ENCODE data around the gene PIP4K2B. TPM values are rescaled to one million over a fixed set of nuclear protein-coding genes. Genes with fewer than 3 reads are reported as not detected.
A peak's percentile ranks its signal among the peaks of the same experiment; 100 is the strongest.

Gene PIP4K2B
- total RNA-seq, 1 donor from 2014 or later: 50.7 TPM

- DNase-seq (ENCODE audit: extremely low read depth, low read depth, low spot score): no peak
Measured at GRCh38 chr17:38746004-38746848, 53.1 kb downstream of the PIP4K2B start.

DNA sequence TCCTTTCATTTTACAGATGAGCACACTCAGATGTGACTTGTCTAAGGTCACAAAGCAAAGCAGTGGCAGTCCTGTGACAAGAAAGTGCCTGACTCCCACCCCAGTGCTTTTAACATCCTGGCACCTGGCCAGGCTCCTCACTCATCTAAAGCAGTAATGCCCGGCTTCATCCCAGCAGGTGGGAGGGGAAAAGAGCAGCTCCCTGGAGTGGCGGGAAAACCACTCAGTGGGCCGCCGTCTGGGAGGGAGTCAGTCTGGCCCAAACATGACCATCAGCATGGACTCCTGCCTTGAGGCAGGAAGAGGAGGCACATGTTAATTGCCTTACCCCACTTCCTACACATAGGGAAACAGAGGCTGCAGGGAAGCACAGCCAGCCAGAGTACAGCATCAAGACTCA is 53.8 kb downstream of the PIP4K2B start:
- no peak for DNase-seq (ENCODE audit: extremely low read depth, low read depth, low spot score)

- DNase-seq (ENCODE audit: extremely low read depth, low read depth, low spot score): no peak
Measured at GRCh38 chr17:38743556-38744171, 55.7 kb downstream of the PIP4K2B start.

DNA sequence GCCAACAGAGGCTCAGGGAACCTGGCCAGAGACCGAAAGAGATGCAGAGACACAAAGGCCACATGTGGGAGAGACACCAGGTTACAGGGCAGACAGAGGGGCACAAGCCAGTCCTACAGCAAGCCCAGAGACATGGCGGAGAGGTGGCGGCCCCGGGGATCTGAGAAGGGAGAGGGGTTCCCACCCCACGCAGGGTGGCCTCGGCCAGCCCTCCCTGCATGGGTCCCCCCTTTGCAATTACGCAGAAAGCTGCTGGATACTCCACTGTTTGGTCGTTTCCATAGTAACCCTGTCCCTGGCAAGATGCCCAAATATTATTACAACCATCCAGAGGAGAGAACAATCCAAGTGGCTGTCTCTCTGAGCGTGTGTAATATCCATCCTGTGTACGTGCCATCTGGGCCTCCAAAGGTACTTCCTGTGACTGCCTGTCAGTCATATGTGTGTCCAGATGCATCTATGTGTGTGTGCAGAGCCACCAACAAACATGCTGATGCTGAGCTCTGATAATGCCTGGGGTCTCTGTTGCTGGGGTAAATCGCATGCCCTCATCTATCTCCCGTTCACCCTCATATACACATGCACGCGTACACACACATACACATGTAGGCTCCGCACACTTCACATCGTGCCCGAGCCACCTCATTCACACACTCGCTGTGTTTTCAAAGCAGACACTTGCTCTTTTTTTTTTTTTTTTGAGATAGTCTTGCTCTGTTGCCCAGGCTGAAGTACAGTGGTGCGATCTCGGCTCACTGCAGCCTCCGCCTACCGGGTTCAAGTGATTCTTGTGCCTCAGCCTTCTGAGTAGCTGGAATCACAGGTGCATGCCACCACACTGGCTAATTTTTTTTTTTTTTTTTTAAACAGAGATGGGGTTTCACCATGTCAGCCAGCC is 56.7 kb downstream of the PIP4K2B start:
- peak; percentile 75 for DNase-seq (ENCODE audit: extremely low read depth, low read depth, low spot score)

- no peak for DNase-seq (ENCODE audit: extremely low read depth, low read depth, low spot score)
Measured at GRCh38 chr17:38741921-38742410, 57.4 kb downstream of the PIP4K2B start.

GRCh38 chr17:38741461-38741860 is 57.9 kb downstream of the PIP4K2B start:
- no peak for DNase-seq (ENCODE audit: extremely low read depth, low read depth, low spot score)

GRCh38 chr17:38740806-38741205 is 58.5 kb downstream of the PIP4K2B start:
- no peak for DNase-seq (ENCODE audit: extremely low read depth, low read depth, low spot score)

GRCh38 chr17:38740044-38740443 is 59.3 kb downstream of the PIP4K2B start:
- no peak for DNase-seq (ENCODE audit: extremely low read depth, low read depth, low spot score)

GRCh38 chr17:38739305-38739704 is 60.1 kb downstream of the PIP4K2B start:
- DNase-seq (ENCODE audit: extremely low read depth, low read depth, low spot score): no peak

DNA sequence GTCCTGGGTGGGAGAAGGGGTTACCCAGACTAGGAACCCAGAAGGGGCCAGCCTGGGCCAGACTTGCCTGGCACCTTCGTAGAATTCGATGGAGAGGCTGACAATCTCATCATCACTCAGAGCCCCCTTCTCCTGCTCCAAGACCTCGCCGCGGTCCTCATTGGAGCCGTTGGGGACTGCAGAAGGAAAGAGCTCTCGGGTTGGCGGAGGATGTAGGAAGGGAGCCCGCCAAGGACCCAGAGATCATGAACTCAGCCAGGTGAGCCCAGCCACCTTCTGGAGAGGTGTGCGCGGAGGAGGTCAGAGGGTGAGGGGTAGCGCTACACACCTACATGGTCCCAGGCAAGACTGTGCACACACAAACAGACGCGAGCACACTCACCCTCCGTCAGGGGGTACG is 60.7 kb downstream of the PIP4K2B start:
- no peak for DNase-seq (ENCODE audit: extremely low read depth, low read depth, low spot score)

GRCh38 chr17:38738007-38738662 is 61.2 kb downstream of the PIP4K2B start:
- DNase-seq (ENCODE audit: extremely low read depth, low read depth, low spot score): no peak

DNA sequence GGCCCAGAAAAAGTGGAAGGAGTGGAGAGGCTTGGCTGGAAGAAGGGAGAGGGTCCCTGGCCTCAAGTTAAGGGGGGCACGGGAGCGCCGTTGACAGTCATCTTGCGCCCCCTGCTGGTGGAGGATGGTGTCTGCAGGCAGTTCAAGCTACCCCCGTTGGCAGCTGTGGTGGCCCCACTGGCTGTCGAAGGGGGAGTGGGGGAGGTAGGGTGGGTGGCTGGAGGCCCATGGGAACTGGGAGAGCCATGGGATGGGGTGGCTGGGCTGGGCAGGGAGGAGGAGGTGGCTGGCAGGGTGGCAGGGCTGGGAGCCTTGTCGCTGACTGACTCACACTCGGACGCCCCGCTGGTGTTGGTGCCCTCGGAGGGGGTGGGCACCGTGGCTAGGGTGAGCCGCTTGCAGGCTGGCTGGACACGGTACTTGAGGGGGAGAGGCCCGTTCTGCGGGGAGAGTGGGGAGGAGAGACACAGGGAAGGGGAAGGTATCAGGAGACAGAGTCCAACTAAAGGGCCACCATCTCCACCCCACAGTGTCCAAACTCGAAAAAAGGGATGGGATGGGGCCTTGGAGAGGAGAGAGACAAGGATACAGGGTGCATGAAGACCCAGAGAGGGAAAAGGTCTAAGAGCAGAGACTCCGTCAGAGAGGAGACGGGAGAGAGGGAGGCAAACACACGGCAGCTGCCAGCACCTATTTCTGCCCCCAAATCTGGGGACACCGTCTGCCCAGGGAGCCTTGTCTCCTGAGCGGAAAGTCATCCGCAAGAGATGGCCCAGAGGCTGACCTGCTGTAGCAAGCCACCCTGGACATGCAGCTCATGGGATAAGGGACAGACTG is 64.0 kb downstream of the PIP4K2B start:
- DNase-seq (ENCODE audit: extremely low read depth, low read depth, low spot score): no peak

DNA sequence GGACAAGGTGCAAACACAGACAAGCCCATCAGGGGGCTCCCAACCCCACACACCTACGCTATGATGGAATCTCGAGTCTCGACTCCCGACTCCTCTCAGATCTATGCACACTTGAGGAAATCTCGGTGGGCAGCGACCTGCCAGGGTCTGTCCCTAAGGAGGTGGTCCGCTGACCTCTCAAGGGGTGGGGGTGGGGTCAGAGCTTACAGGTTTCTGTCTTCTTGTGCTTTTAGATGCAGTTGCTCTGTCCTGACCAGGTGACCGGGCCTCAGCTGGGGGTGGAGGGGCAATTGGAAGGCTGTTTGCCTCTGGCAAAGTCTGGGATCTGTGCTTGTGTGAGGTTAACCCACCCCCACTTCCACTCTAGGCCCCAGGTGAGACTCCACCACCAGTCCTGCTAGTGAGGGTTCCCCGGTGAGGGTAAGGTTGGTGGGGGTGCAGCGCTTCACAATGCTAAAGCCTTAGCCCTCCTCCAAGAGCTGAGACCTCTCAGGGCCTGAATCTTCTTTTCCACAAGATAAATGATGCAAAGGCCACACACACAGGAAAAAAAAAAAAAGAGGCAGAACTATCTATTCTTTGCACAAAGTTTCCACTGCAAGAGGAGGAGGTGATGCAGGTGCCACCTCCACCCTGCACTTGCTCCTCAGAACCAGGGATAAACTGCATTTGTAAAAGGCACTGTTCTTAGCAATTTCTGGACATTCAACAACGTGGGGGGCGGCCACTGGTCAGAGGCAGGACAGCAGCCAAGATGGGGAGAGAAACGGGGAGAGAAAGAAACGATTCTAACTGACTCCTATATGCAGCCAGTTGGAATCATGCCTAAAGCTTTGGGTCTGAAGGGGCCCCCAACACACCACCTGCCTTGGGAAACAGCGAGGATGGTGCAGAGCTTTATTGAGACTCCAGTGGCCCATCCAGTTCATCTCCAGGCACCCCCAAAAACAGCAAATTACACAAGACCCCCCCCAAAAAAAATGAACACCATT is 65.1 kb downstream of the PIP4K2B start:
- no peak for DNase-seq (ENCODE audit: extremely low read depth, low read depth, low spot score)

GRCh38 chr17:38733282-38733981 is 65.9 kb downstream of the PIP4K2B start:
- no peak for DNase-seq (ENCODE audit: extremely low read depth, low read depth, low spot score)

GRCh38 chr17:38732376-38733281 is 66.7 kb downstream of the PIP4K2B start:
- DNase-seq (ENCODE audit: extremely low read depth, low read depth, low spot score): no peak

GRCh38 chr17:38731526-38732294 is 67.6 kb downstream of the PIP4K2B start:
- no peak for DNase-seq (ENCODE audit: extremely low read depth, low read depth, low spot score)

All from glomerular endothelial cell (primary cell).